PC-3 (cell line): Measurements from ENCODE around the gene AARS2. TPM values are rescaled to one million over a fixed set of nuclear protein-coding genes. Genes with fewer than 3 reads are reported as not detected.

Experiments
- ATAC-seq: fragments of 200-7000 bp; cut with Tn5 transposase; 2 replicates; pipeline ENCODE4 v1.9.1; 2020; ENCODE audit warnings: mild to moderate bottlenecking, moderate library complexity
- BruUV-seq: library from RNA; stranded (reverse); fragments of 400-500 nt; replicated peaks from 2 replicates; lab custom pipeline; 2021; lab: Mats Ljungman, UMichigan
- CTCF ChIA-PET: fragments of 300-600 bp; sonication (Branson Sonifier 250); formaldehyde crosslinking; loops from one replicate; lab custom pipeline; 2022; ENCODE audit warnings: antibody characterized with exemption; lab: Charles Lee
- POLR2A ChIA-PET: fragments of 300-600 bp; sonication (Branson Sonifier 250); formaldehyde crosslinking; loops from one replicate; lab custom pipeline; 2022; ENCODE audit warnings: antibody characterized with exemption; ENCODE audit not compliant: unreplicated experiment; lab: Charles Lee
- DNase-seq: peaks from one replicate; pipeline ENCODE4 v3.0.0-alpha.2; 2015
- H2AFZ ChIP-seq: fragments of 300-600 bp; sonication (generic); 2 replicates; pipeline ENCODE4 v1.6.0; 2016; ENCODE audit warnings: antibody characterized with exemption, low read length
- H3F3A ChIP-seq: fragments of 300-600 bp; sonication (generic); one replicate; pipeline ENCODE4 v1.6.0; 2017; ENCODE audit warnings: antibody characterized with exemption, low read length, control low read depth, mild to moderate bottlenecking; ENCODE audit not compliant: unreplicated experiment
- H3K27ac ChIP-seq: fragments of 300-600 bp; sonication (generic); 2 replicates; pipeline ENCODE4 v1.5.1; 2016; ENCODE audit warnings: mild to moderate bottlenecking, low read length
- H3K27me3 ChIP-seq: fragments of 300-600 bp; sonication (generic); 2 replicates; pipeline ENCODE4 v1.6.1; 2016; ENCODE audit warnings: low read length, mixed read lengths
- H3K36me3 ChIP-seq: fragments of 300-600 bp; sonication (generic); 2 replicates; pipeline ENCODE4 v1.6.1; 2016; ENCODE audit warnings: low read depth, mixed run types, low read length, mixed read lengths
- H3K4me1 ChIP-seq: fragments of 300-600 bp; sonication (generic); 2 replicates; pipeline ENCODE4 v1.5.1; 2016; ENCODE audit warnings: low read length; ENCODE audit not compliant: insufficient read depth
- H3K4me2 ChIP-seq: fragments of 300-600 bp; sonication (generic); 2 replicates; pipeline ENCODE4 v1.6.0; 2016; ENCODE audit warnings: low read length
- H3K4me3 ChIP-seq: fragments of 300-600 bp; sonication (generic); 2 replicates; pipeline ENCODE4 v1.5.1; 2016; ENCODE audit warnings: mild to moderate bottlenecking, low read length, mixed read lengths
- H3K79me2 ChIP-seq: fragments of 300-600 bp; sonication (generic); 2 replicates; pipeline ENCODE4 v1.6.1; 2017; ENCODE audit warnings: low read length, mixed read lengths
- H3K9ac ChIP-seq: fragments of 300-600 bp; sonication (generic); 2 replicates; pipeline ENCODE4 v1.6.0; 2016; ENCODE audit warnings: mild to moderate bottlenecking, low read length
- H3K9me2 ChIP-seq: fragments of 300-600 bp; sonication (generic); replicated peaks from 2 replicates; pipeline ENCODE4 v1.6.1; 2016; ENCODE audit warnings: mixed run types, low read length, mixed read lengths
- H3K9me3 ChIP-seq: fragments of 300-600 bp; sonication (generic); 2 replicates; pipeline ENCODE4 v1.6.1; 2016; ENCODE audit warnings: low read length, mixed read lengths
- H4K20me1 ChIP-seq: fragments of 300-600 bp; sonication (generic); 2 replicates; pipeline ENCODE4 v1.6.1; 2016; ENCODE audit warnings: low read length, mixed read lengths
- CTCF ChIP-seq: fragments of 300-600 bp; sonication (generic); conservative IDR thresholded peaks from 2 replicates; pipeline ENCODE4 v1.5.1; 2017; ENCODE audit warnings: antibody characterized with exemption, low read depth, mild to moderate bottlenecking, low read length
- EZH2 ChIP-seq: fragments of 300-600 bp; sonication (generic); IDR thresholded peaks from one replicate; pipeline ENCODE4 v1.6.1; 2017; ENCODE audit warnings: antibody characterized with exemption, mild to moderate bottlenecking, low read length; ENCODE audit not compliant: unreplicated experiment
- EZH2phosphoT487 ChIP-seq: fragments of 300-600 bp; sonication (generic); IDR thresholded peaks from 2 replicates; pipeline ENCODE4 v1.6.1; 2018; ENCODE audit warnings: mild to moderate bottlenecking, antibody characterized with exemption, low read length, borderline replicate concordance
- intact Hi-C: fragments of 100-400 bp; cut with micrococcal nuclease; formaldehyde crosslinking; loops from 2 replicates; pipeline ENCODE4 v1.9.0; 2023
- total RNA-seq: library from RNA; depleted of rRNA; stranded (reverse); fragments of >200 nt; gene quantifications from 2 replicates; pipeline ENCODE4 v1.2.3, GENCODE V29; 2014

AARS2 gene
- total RNA-seq, 1 experiment from 2014 or later, result 26.2 TPM

DNA sequence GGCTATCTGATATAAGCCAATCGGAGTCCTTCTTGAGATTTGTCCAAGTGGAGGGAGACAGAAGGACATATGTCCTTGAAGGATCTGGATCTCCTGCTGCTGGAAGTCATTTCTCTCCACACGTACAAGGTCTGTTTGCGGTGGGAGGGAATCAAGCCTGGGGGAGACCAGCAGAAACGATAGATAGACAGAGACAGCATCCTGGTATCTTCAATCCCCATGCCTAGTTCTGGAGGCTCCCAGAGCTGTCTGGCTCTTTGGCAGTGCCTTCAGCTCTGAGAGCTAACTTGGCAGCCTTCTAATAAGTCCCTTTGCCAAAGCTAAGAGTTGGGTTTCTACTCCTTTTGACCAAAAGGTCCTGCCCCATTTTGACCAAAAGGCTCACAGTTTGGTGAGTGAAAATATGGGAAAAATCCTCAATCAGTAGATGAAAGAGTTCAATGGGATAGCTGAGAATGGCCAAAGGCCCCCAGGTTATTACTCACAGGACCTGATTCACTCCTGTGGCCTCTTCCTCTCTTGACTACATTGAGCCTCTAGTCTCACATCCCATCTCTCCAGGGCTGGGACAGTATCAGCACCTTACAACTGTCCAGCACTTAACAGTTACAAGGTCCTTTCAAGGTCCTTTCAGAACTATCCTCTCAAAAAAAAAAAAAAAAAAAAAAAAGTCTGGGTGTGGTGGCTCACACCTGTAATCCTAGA lies 20.3 kb downstream of the AARS2 start:
- ATAC-seq (no peak), DNase-seq (no peak)
- no peaks in the 10 kb centered on the region for H4K20me1 ChIP-seq
- no peaks in the 10 kb centered on the region for H3K9me2 ChIP-seq
- no peaks in the 10 kb centered on the region for H3K79me2 ChIP-seq
- TF ChIP-seq EZH2 (no peak), CTCF (no peak), EZH2phosphoT487 (no peak)
- intact Hi-C loops, result no loop called here
- H3K9me3 ChIP-seq, result no peaks in the 10 kb centered on the region
- H3K4me1 ChIP-seq, result no peaks in the 10 kb centered on the region
- H2AFZ ChIP-seq, result no peak overlapping the region
- ChIA-PET POLR2A (no interaction called here), CTCF (no interaction called here)
- H3K4me2 ChIP-seq, result no peak overlapping the region
- no peak overlapping the region for H3K4me3 ChIP-seq
- no peak overlapping the region for H3K27ac ChIP-seq
- no peaks in the 10 kb centered on the region for H3K36me3 ChIP-seq
- H3K9ac ChIP-seq, result no peak overlapping the region
- no TSS peak for BruUV-seq
- peaks cover 59% of the 10 kb centered on the region for H3K27me3 ChIP-seq
- H3F3A ChIP-seq, result no peaks in the 10 kb centered on the region

DNA sequence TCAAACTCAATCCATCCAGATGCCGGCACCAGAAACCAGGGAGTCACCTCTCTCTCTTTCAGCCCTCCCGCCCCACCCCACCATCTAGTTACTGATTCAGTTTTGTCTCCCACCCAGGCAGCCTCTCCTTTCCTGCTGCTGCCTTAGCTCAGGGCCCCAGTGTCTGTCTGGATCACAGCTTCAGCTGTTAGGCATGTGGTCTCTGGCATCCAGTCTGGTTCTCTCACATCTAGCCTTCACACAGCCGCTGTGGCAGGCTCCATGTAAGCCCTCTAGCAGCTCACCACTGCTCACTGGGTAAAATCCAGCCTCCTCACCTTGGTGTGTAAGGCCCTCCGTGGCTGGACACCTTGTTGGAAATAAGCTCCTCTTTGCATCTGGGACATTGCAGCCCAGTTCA lies 21.3 kb downstream of the AARS2 start:
- no peaks in the 10 kb centered on the region for H4K20me1 ChIP-seq
- DNase-seq (no peak), ATAC-seq (no peak; the same call in 1 of the 2 replicates)
- no peak overlapping the region for H3K27ac ChIP-seq
- intact Hi-C loops, result no loop called here
- ChIA-PET POLR2A (no interaction called here), CTCF (no interaction called here)
- H3K9me2 ChIP-seq, result no peaks in the 10 kb centered on the region
- no peak overlapping the region for H2AFZ ChIP-seq
- H3K36me3 ChIP-seq, result no peaks in the 10 kb centered on the region
- no peak overlapping the region for H3K4me2 ChIP-seq
- no peaks in the 10 kb centered on the region for H3K9me3 ChIP-seq
- H3K79me2 ChIP-seq, result no peaks in the 10 kb centered on the region
- TF ChIP-seq EZH2phosphoT487 (no peak), CTCF (no peak), EZH2 (no peak)
- no peak overlapping the region for H3K4me3 ChIP-seq
- peaks cover 59% of the 10 kb centered on the region for H3K27me3 ChIP-seq
- no TSS peak for BruUV-seq
- no peak overlapping the region for H3K9ac ChIP-seq
- no peaks in the 10 kb centered on the region for H3F3A ChIP-seq
- no peaks in the 10 kb centered on the region for H3K4me1 ChIP-seq

DNA sequence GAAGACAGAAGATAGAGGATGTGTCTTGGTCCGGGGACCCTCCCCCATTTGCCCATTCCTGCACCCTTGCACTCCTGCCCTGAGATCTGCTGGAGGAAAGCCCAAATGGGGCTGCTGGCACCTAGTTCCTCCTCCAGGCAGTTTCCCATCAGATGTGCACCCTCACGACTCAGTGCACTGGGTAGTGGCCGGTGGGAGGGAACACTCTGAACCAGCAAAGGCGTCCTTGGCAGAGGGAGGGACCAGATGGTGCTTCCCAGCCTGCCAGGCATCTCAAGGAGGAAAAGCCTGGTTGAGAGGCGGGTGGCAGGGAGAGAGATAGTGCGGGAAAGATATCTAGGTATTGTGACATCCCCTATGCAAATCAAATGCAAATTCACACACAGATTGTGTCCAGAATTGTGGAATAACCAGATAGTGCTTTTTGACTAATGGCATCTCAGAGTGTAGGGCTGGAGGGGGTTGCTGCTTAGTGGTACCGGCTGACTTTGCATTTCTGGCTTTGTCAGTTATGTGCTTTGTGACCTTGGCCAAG lies 23.4 kb downstream of the AARS2 start:
- ChIA-PET POLR2A (no interaction called here), CTCF (no interaction called here)
- Histone ChIP-seq H3K9me2 (no peaks in the 10 kb centered on the region), H3F3A (no peaks in the 10 kb centered on the region), H3K4me2 (no peak overlapping the region), H3K27ac (no peak overlapping the region), H3K79me2 (no peaks in the 10 kb centered on the region), H3K4me3 (no peak overlapping the region), H3K9me3 (no peaks in the 10 kb centered on the region), H3K9ac (no peak overlapping the region), H4K20me1 (no peaks in the 10 kb centered on the region), H3K36me3 (no peaks in the 10 kb centered on the region), H3K4me1 (no peaks in the 10 kb centered on the region), H2AFZ (no peak overlapping the region), H3K27me3 (peaks cover 66% of the 10 kb centered on the region)
- BruUV-seq, result no TSS peak
- intact Hi-C loops, result no loop called here
- TF ChIP-seq EZH2phosphoT487, result no peak
- no peak for TF ChIP-seq CTCF
- TF ChIP-seq EZH2, result no peak
- no peak for ATAC-seq
- DNase-seq, result no peak
